Measurements from ENCODE around the gene MAX. TPM values are rescaled to one million over a fixed set of nuclear protein-coding genes. Genes with fewer than 3 reads are reported as not detected.

The MAX gene
- total RNA-seq, 1 donor from 2014 or later: 97.0 TPM

- TF ChIP-seq CTCF (conservative IDR thresholded peaks at IDR 0.05): no peak
- peaks cover 26% of the 10 kb centered on the region for H3K36me3 Mint-ChIP-seq
- no peak for DNase-seq (ENCODE audit: extremely low spot score, unreplicated experiment)
- no peaks in the 10 kb centered on the region for H3K9me3 Mint-ChIP-seq
- H3K27me3 Mint-ChIP-seq: no peaks in the 10 kb centered on the region
- no peaks in the 10 kb centered on the region for H3K4me1 Mint-ChIP-seq (ENCODE audit: unreplicated experiment)
- H3K27ac Mint-ChIP-seq: no peak overlapping the region
- H3K4me3 Mint-ChIP-seq: no peak overlapping the region
These were observed 76.5 kb downstream of the MAX start for GRCh38 chr14:65025818-65026217.

Small RNA genes lying within 50 kb of the gene (microRNA-seq; reads per million reads assigned to microRNA genes)
- gene MIR4706: 1.4 reads per million

Other genes with a start within 250 kb of the MAX start
- gene SPTB, start 222.6 kb downstream of the MAX start, total RNA-seq (ENCODE audit: low replicate concordance): 3.8 and 5.0 TPM in 2 replicates
- 40.0 and 45.3 TPM in 2 replicates for gene CHURC1, start 188.1 kb downstream of the MAX start, total RNA-seq (ENCODE audit: low replicate concordance)
- gene GPX2, start 159.8 kb downstream of the MAX start, total RNA-seq (ENCODE audit: low replicate concordance): 39.2 and 69.7 TPM in 2 replicates
- gene RAB15, start 130.2 kb downstream of the MAX start, total RNA-seq (ENCODE audit: low replicate concordance): 31.4 and 55.6 TPM in 2 replicates
- 30.1 and 31.2 TPM in 2 replicates for gene FNTB, start 115.6 kb downstream of the MAX start, total RNA-seq (ENCODE audit: low replicate concordance)